Spleen (tissue), 7 donors: ENCODE data around the gene SCN8A.

ENCODE experiments used
- CTCF ChIP-seq, 11 experiments: fragments of 200-600 bp in 7 of 11; fragments of 450-650 bp in 4 of 11; sonication (generic) in 4 of 11; IDR thresholded peaks in 8 of 11; conservative IDR thresholded peaks in 3 of 11; 1 replicate in 7 of 11; 2 replicates in 4 of 11; pipeline versions ENCODE4 v1.4.0 to v1.8.0; 2016 to 2021; ENCODE audit warnings: antibody characterized with exemption in 11 of 11, inconsistent platforms in 4 of 11, mild to moderate bottlenecking in 1 of 11
- POLR2A ChIP-seq, 3 donors: fragments of 450-650 bp; IDR thresholded peaks; one replicate each; pipeline ENCODE4 v1.5.1; 2017; ENCODE audit warnings: antibody characterized with exemption in 3 of 3, mild to moderate bottlenecking in 1 of 3
- donor health status: DM: no; HTN: no; CAD: no; lungs with moderate emphysema.
- donor health status: DM: no; HTN: no; CAD: no.
- donor health status: DM: no; HTN: no; CAD: no.

- no peak for TF ChIP-seq CTCF (IDR thresholded peaks at IDR 0.05 in 8 of 11, conservative IDR thresholded peaks at IDR 0.05 in 3 of 11)
- TF ChIP-seq POLR2A (IDR thresholded peaks at IDR 0.05) = no peak
Measured at GRCh38 chr12:51851413-51852124, 260.5 kb downstream of the SCN8A start.
